H9 (cell line): Measurements from ENCODE around the gene TRMT11. TPM values are rescaled to one million over a fixed set of nuclear protein-coding genes. Genes with fewer than 3 reads are reported as not detected.

Experiments used
- DNase-seq: peaks from one replicate; pipeline ENCODE4 v3.0.0-alpha.2; 2017
- H2AFZ ChIP-seq: one replicate; pipeline ENCODE4 v1.6.1; 2013; ENCODE audit warnings: mild to moderate bottlenecking, low read length, control low read depth, moderate library complexity
- H2AK5ac ChIP-seq: 2 replicates; pipeline ENCODE4 v1.6.1; 2013; ENCODE audit warnings: low read length, control low read depth, mixed read lengths; ENCODE audit not compliant: insufficient read length
- H2BK120ac ChIP-seq: one replicate; pipeline ENCODE4 v1.6.1; 2013; ENCODE audit warnings: low read depth, mild to moderate bottlenecking, low read length, control low read depth, inconsistent platforms; ENCODE audit not compliant: poor library complexity, severe bottlenecking
- H2BK12ac ChIP-seq: 2 replicates; pipeline ENCODE4 v1.6.1; 2013; ENCODE audit warnings: low read length, control low read depth, mixed read lengths, low read depth; ENCODE audit not compliant: insufficient read length
- H2BK15ac ChIP-seq: 2 replicates; pipeline ENCODE4 v1.6.1; 2013; ENCODE audit warnings: low read depth, low read length, control low read depth
- H2BK20ac ChIP-seq: one replicate; pipeline ENCODE4 v1.6.1; 2013; ENCODE audit warnings: low read depth, mild to moderate bottlenecking, low read length, control low read depth, inconsistent platforms; ENCODE audit not compliant: poor library complexity, severe bottlenecking
- H2BK5ac ChIP-seq: 2 replicates; pipeline ENCODE4 v1.6.1; 2013; ENCODE audit warnings: low read length, control low read depth, mixed read lengths; ENCODE audit not compliant: insufficient read length
- H3K14ac ChIP-seq: 2 replicates; pipeline ENCODE4 v1.6.1; 2013; ENCODE audit warnings: low read length, control low read depth; ENCODE audit not compliant: insufficient read depth
- H3K18ac ChIP-seq: 2 replicates; pipeline ENCODE4 v1.6.1; 2013; ENCODE audit warnings: low read depth, mild to moderate bottlenecking, mixed read lengths, low read length, control low read depth; ENCODE audit not compliant: insufficient read length
- H3K23ac ChIP-seq: 2 replicates; pipeline ENCODE4 v1.6.1; 2013; ENCODE audit warnings: low read length, control low read depth, mixed read lengths, low read depth; ENCODE audit not compliant: insufficient read length
- H3K23me2 ChIP-seq: 2 replicates; pipeline ENCODE4 v1.6.1; 2013; ENCODE audit warnings: low read depth, mild to moderate bottlenecking, mixed read lengths, low read length, control low read depth; ENCODE audit not compliant: insufficient read length, poor library complexity, severe bottlenecking
- H3K27ac ChIP-seq: 2 replicates; pipeline ENCODE4 v1.5.1; 2013; ENCODE audit warnings: low read length, control low read depth, mixed read lengths, low read depth; ENCODE audit not compliant: insufficient read length
- H3K27me3 ChIP-seq: 2 replicates; pipeline ENCODE4 v1.6.1; 2013; ENCODE audit warnings: low read length, control low read depth, inconsistent platforms; ENCODE audit not compliant: insufficient read depth
- H3K4ac ChIP-seq: 2 replicates; pipeline ENCODE4 v1.6.1; 2013; ENCODE audit warnings: low read depth, mild to moderate bottlenecking, control low read depth, inconsistent platforms, low read length, moderate library complexity
- H3K4me1 ChIP-seq: 2 replicates; pipeline ENCODE4 v1.6.1; 2013; ENCODE audit warnings: low read length, control low read depth, inconsistent platforms; ENCODE audit not compliant: insufficient read depth
- H3K4me2 ChIP-seq: 2 replicates; pipeline ENCODE4 v1.6.1; 2013; ENCODE audit warnings: low read length, control low read depth, mixed read lengths; ENCODE audit not compliant: insufficient read length, insufficient read depth
- H3K56ac ChIP-seq: 2 replicates; pipeline ENCODE4 v1.6.1; 2013; ENCODE audit warnings: low read depth, mild to moderate bottlenecking, mixed read lengths, low read length, control low read depth; ENCODE audit not compliant: insufficient read length
- H3K79me1 ChIP-seq: 2 replicates; pipeline ENCODE4 v1.6.1; 2013; ENCODE audit warnings: low read depth, mild to moderate bottlenecking, moderate library complexity, low read length, control low read depth, inconsistent platforms; ENCODE audit not compliant: insufficient read depth, poor library complexity, severe bottlenecking
- H3K79me2 ChIP-seq: 2 replicates; pipeline ENCODE4 v1.6.1; 2013; ENCODE audit warnings: low read length, control low read depth, inconsistent platforms; ENCODE audit not compliant: insufficient read depth
- H3K9ac ChIP-seq: 2 replicates; pipeline ENCODE4 v1.6.1; 2013; ENCODE audit warnings: low read length, control low read depth, mixed read lengths; ENCODE audit not compliant: insufficient read length; ENCODE audit errors: extremely low read depth
- H3K9me3 ChIP-seq: one replicate; pipeline ENCODE4 v1.6.1; 2013; ENCODE audit warnings: low read depth, low read length, inconsistent platforms; ENCODE audit not compliant: control insufficient read depth
- H3T11ph ChIP-seq: one replicate; pipeline ENCODE4 v1.6.1; 2013; ENCODE audit warnings: mild to moderate bottlenecking, low read length, control low read depth, inconsistent platforms
- H4K20me1 ChIP-seq: one replicate; pipeline ENCODE4 v1.6.1; 2013; ENCODE audit not compliant: control insufficient read depth, insufficient read length, insufficient read depth
- H4K5ac ChIP-seq: 2 replicates; pipeline ENCODE4 v1.6.1; 2013; ENCODE audit warnings: low read depth, mild to moderate bottlenecking, mixed read lengths, low read length, control low read depth; ENCODE audit not compliant: insufficient read length
- H4K8ac ChIP-seq: replicated peaks from 2 replicates; pipeline ENCODE4 v1.6.1; 2013; ENCODE audit warnings: low read length, control low read depth, mixed read lengths, low read depth; ENCODE audit not compliant: insufficient read length
- H4K91ac ChIP-seq: 2 replicates; pipeline ENCODE4 v1.6.1; 2013; ENCODE audit warnings: low read depth, mild to moderate bottlenecking, moderate library complexity, mixed read lengths, low read length, control low read depth; ENCODE audit not compliant: insufficient read length
- H3K27ac Mint-ChIP-seq, 3 experiments: 2 replicates in 2 of 3; 3 replicates in 1 of 3; pipeline ENCODE4 v1.8.0; 2020 to 2021; ENCODE audit warnings: mixed read lengths in 3 of 3, mild to moderate bottlenecking in 1 of 3, moderate library complexity in 1 of 3
- H3K27me3 Mint-ChIP-seq: 2 replicates; pipeline ENCODE4 v1.8.0; 2021; ENCODE audit warnings: low read depth, mild to moderate bottlenecking, moderate library complexity, mixed read lengths
- H3K36me3 Mint-ChIP-seq, 3 experiments: 2 replicates in 2 of 3; 3 replicates in 1 of 3; pipeline ENCODE4 v1.8.0; 2020 to 2021; ENCODE audit warnings: low read depth in 3 of 3, mixed read lengths in 3 of 3; ENCODE audit not compliant: insufficient read depth in 1 of 3
- H3K4me1 Mint-ChIP-seq, 2 experiments: 2 replicates each; pipeline ENCODE4 v1.8.0; 2020; ENCODE audit warnings: mixed read lengths in 2 of 2
- H3K4me3 Mint-ChIP-seq, 2 experiments: 2 replicates in 1 of 2; 3 replicates in 1 of 2; pipeline ENCODE4 v1.8.0; 2020 to 2021; ENCODE audit warnings: mild to moderate bottlenecking in 2 of 2, mixed read lengths in 2 of 2, moderate library complexity in 1 of 2
- H3K9me3 Mint-ChIP-seq, 2 experiments: 2 replicates in 1 of 2; 3 replicates in 1 of 2; pipeline ENCODE4 v1.8.0; 2020; ENCODE audit warnings: mild to moderate bottlenecking in 2 of 2, mixed read lengths in 2 of 2, moderate library complexity in 1 of 2
- WGBS: extraction: QIAGEN DNeasy Blood & Tissue Kit; methylation state at CpG from one replicate; pipeline ENCODE4 v1.1.7; 2013; ENCODE audit warnings: missing lambda C conversion rate, low lambda C conversion rate, mixed read lengths; ENCODE audit not compliant: insufficient read length; ENCODE audit errors: extremely low coverage; 5-methylcytosine and 5-hydroxymethylcytosine counted together
- total RNA-seq: library from RNA; stranded (reverse); gene quantifications from 2 replicates; pipeline ENCODE4 v1.2.1, GENCODE V29; 2021
- TF ChIP-seq, protein P1 (sequence below): fragments of 200-600 bp; sonication (generic); conservative IDR thresholded peaks from 3 replicates; pipeline ENCODE4 v1.8.0; 2021; ENCODE audit warnings: antibody characterized with exemption, mild to moderate bottlenecking

Gene TRMT11
- total RNA-seq, 1 experiment from 2014 or later = 31.1 TPM

DNA sequence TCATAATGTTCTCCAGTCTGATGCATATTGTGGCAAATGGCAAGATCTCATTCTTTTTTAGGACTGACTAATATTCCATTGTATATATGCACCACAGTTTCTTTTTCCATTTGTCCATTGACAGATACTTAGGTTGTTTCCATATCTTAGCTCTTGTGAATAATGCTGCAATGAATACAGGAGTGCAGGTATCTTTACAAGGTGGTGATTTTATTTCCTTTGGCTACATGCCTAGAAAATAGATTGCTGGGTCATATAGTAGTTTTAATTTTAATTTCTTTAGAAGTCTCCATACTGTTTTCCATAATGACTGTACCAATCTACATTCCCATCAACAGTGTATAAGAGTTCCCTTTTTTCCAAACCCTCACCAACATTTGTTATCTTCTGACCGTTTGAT lies 97.5 kb downstream of the TRMT11 start:
- no peaks in the 10 kb centered on the region for H3K79me1 ChIP-seq
- Mint-ChIP-seq H3K4me3 (no peak overlapping the region), H3K4me1 (no peaks in the 10 kb centered on the region), H3K27ac (no peak overlapping the region), H3K9me3 (no peaks in the 10 kb centered on the region), H3K36me3 (no peaks in the 10 kb centered on the region), H3K27me3 (no peaks in the 10 kb centered on the region)
- no peak overlapping the region for H3K23ac ChIP-seq
- H2AFZ ChIP-seq = no peak overlapping the region
- TF ChIP-seq, protein P1, sequence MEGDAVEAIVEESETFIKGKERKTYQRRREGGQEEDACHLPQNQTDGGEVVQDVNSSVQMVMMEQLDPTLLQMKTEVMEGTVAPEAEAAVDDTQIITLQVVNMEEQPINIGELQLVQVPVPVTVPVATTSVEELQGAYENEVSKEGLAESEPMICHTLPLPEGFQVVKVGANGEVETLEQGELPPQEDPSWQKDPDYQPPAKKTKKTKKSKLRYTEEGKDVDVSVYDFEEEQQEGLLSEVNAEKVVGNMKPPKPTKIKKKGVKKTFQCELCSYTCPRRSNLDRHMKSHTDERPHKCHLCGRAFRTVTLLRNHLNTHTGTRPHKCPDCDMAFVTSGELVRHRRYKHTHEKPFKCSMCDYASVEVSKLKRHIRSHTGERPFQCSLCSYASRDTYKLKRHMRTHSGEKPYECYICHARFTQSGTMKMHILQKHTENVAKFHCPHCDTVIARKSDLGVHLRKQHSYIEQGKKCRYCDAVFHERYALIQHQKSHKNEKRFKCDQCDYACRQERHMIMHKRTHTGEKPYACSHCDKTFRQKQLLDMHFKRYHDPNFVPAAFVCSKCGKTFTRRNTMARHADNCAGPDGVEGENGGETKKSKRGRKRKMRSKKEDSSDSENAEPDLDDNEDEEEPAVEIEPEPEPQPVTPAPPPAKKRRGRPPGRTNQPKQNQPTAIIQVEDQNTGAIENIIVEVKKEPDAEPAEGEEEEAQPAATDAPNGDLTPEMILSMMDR = no peak
- H4K20me1 ChIP-seq = no peaks in the 10 kb centered on the region
- H3K9ac ChIP-seq = no peak overlapping the region
- no peak overlapping the region for H2BK120ac ChIP-seq
- no peak overlapping the region for H2BK20ac ChIP-seq
- no peak overlapping the region for H3K56ac ChIP-seq
- no peak overlapping the region for H4K91ac ChIP-seq
- no peaks in the 10 kb centered on the region for H3K9me3 ChIP-seq
- no peak overlapping the region for H4K5ac ChIP-seq
- DNase-seq = no peak
- H2BK15ac ChIP-seq = no peak overlapping the region
- no peak overlapping the region for H4K8ac ChIP-seq
- no peak overlapping the region for H3K4ac ChIP-seq
- H3K4me1 ChIP-seq = no peaks in the 10 kb centered on the region
- WGBS = no CpG with 5 or more reads among the region's 1 CpG
- H3K27ac ChIP-seq = no peak overlapping the region
- no peak overlapping the region for H3T11ph ChIP-seq
- no peak overlapping the region for H2AK5ac ChIP-seq
- H3K79me2 ChIP-seq = no peaks in the 10 kb centered on the region
- no peak overlapping the region for H3K4me2 ChIP-seq
- no peaks in the 10 kb centered on the region; the same call in 1 of the 2 replicates for H3K27me3 ChIP-seq
- H3K23me2 ChIP-seq = no peaks in the 10 kb centered on the region
- H3K18ac ChIP-seq = no peak overlapping the region
- no peak overlapping the region for H2BK12ac ChIP-seq
- no peak overlapping the region for H2BK5ac ChIP-seq
- no peak overlapping the region for H3K14ac ChIP-seq
